Spleen (tissue), 11 donors: Measurements from ENCODE around the gene CRYBG1. TPM values are rescaled to one million over a fixed set of nuclear protein-coding genes. Genes with fewer than 3 reads are reported as not detected.

ENCODE experiments used
- DNase-seq: peaks from one replicate; pipeline ENCODE4 v3.0.0-alpha.2; 2020
- H3K27ac ChIP-seq, 8 donors: fragments of 200-600 bp; sonication (generic) in 7 of 8; 1 replicate in 4 of 8; 2 replicates in 4 of 8; pipeline versions ENCODE4 v1.5.0 to v1.8.0; 2016 to 2021; ENCODE audit warnings: inconsistent platforms in 4 of 8, mild to moderate bottlenecking in 4 of 8, moderate library complexity in 1 of 8
- H3K27me3 ChIP-seq, 7 donors: fragments of 200-600 bp; sonication (generic) in 6 of 7; replicated peaks in 1 of 7; 1 replicate in 4 of 7; 2 replicates in 3 of 7; pipeline versions ENCODE4 v1.5.0 to v1.8.0; 2016 to 2021; ENCODE audit warnings: inconsistent platforms in 3 of 7, mild to moderate bottlenecking in 1 of 7
- H3K36me3 ChIP-seq, 6 donors: fragments of 200-600 bp; sonication (generic) in 5 of 6; 1 replicate in 4 of 6; 2 replicates in 2 of 6; pipeline versions ENCODE4 v1.5.0 to v1.8.0; 2016 to 2021; ENCODE audit warnings: inconsistent platforms in 2 of 6
- H3K4me1 ChIP-seq, 6 donors: fragments of 200-600 bp; sonication (generic) in 5 of 6; 1 replicate in 3 of 6; 2 replicates in 3 of 6; pipeline versions ENCODE4 v1.5.0 to v1.8.0; 2016 to 2021; ENCODE audit warnings: inconsistent platforms in 3 of 6
- H3K4me3 ChIP-seq, 8 donors: fragments of 200-600 bp; sonication (generic) in 7 of 8; 1 replicate in 4 of 8; 2 replicates in 4 of 8; pipeline versions ENCODE4 v1.5.0 to v1.8.0; 2016 to 2021; ENCODE audit warnings: inconsistent platforms in 4 of 8, mild to moderate bottlenecking in 4 of 8, moderate library complexity in 2 of 8
- H3K9me3 ChIP-seq, 8 donors: fragments of 200-600 bp; sonication (generic) in 7 of 8; 1 replicate in 4 of 8; 2 replicates in 4 of 8; pipeline versions ENCODE4 v1.5.0 to v1.8.0; 2016 to 2021; ENCODE audit warnings: inconsistent platforms in 4 of 8
- POLR2A ChIP-seq, 3 donors: fragments of 450-650 bp; IDR thresholded peaks; one replicate each; pipeline ENCODE4 v1.5.1; 2017; ENCODE audit warnings: antibody characterized with exemption in 3 of 3, mild to moderate bottlenecking in 1 of 3
- POLR2AphosphoS5 ChIP-seq, 3 donors: sonication (generic); formaldehyde crosslinking; IDR thresholded peaks; one replicate each; pipeline ENCODE4 v1.5.1; 2017; ENCODE audit warnings: antibody characterized with exemption in 3 of 3
- WGBS, 5 donors: extraction: QIAGEN DNeasy Blood & Tissue Kit in 3 of 5; methylation state at CpG; one replicate each; pipeline versions ENCODE4 v1.1.5 to v1.1.7; 2013 to 2018; 5-methylcytosine and 5-hydroxymethylcytosine counted together
- intact Hi-C: fragments of 100-400 bp; cut with DNase I; formaldehyde crosslinking; loops from one replicate; pipeline ENCODE4 v1.15.0; 2023; ENCODE audit warnings: low total_unique reads
- polyA plus RNA-seq, 3 donors: library from polyadenylated mRNA; stranded (reverse); fragments of 200-250 nt; gene quantifications; one replicate each; pipeline ENCODE4 v1.2.1, GENCODE V29; 2013
- total RNA-seq, 7 donors: library from RNA; depleted of rRNA in 3 of 7; stranded (reverse); fragments of >200 nt in 3 of 7; fragmentation: NEBNext Ultra II Directional in 4 of 7; extraction: Animal tissue kit (Norgen Biotek cat#: 25700) in 4 of 7; gene quantifications; one replicate each; pipeline versions ENCODE4 v1.1.0 to v1.2.1, GENCODE V29; 2016 to 2021
- TF ChIP-seq, protein P1 (sequence below), 11 experiments: fragments of 200-600 bp in 7 of 11; fragments of 450-650 bp in 4 of 11; sonication (generic) in 4 of 11; IDR thresholded peaks in 8 of 11; conservative IDR thresholded peaks in 3 of 11; 1 replicate in 7 of 11; 2 replicates in 4 of 11; pipeline versions ENCODE4 v1.4.0 to v1.8.0; 2016 to 2021; ENCODE audit warnings: antibody characterized with exemption in 11 of 11, inconsistent platforms in 4 of 11, mild to moderate bottlenecking in 1 of 11
- donor health status: healthy with polysubstance abuse.
- donor health status: DM: no; HTN: no; CAD: no; lungs with moderate emphysema.
- donor health status: DM: no; HTN: no; CAD: no.
- donor health status: Bipolar disorder and iron deficiency.
- donor health status: healthy.
- donor health status: DM: no; HTN: no; CAD: no.
- donor health status: DM: yes; HTN: yes; CAD: no.

Gene CRYBG1
- total and polyA plus RNA-seq, 10 donors = 5.6 to 39.1 (median 28.1) TPM

GRCh38 chr6:106446983-106447382, 86.5 kb downstream of the CRYBG1 start:
- Histone ChIP-seq H3K27me3 (peaks cover 0 to 15% (median 0%) of the 10 kb centered on the region in 7 donors), H3K4me3 (no peak overlapping the region), H3K36me3 (no peaks in the 10 kb centered on the region), H3K9me3 (no peaks in the 10 kb centered on the region), H3K27ac (no peak overlapping the region), H3K4me1 (peaks cover 4 to 60% (median 21%) of the 10 kb centered on the region in 6 donors)
- TF ChIP-seq, protein P1, sequence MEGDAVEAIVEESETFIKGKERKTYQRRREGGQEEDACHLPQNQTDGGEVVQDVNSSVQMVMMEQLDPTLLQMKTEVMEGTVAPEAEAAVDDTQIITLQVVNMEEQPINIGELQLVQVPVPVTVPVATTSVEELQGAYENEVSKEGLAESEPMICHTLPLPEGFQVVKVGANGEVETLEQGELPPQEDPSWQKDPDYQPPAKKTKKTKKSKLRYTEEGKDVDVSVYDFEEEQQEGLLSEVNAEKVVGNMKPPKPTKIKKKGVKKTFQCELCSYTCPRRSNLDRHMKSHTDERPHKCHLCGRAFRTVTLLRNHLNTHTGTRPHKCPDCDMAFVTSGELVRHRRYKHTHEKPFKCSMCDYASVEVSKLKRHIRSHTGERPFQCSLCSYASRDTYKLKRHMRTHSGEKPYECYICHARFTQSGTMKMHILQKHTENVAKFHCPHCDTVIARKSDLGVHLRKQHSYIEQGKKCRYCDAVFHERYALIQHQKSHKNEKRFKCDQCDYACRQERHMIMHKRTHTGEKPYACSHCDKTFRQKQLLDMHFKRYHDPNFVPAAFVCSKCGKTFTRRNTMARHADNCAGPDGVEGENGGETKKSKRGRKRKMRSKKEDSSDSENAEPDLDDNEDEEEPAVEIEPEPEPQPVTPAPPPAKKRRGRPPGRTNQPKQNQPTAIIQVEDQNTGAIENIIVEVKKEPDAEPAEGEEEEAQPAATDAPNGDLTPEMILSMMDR (IDR thresholded peaks at IDR 0.05 in 8 of 11, conservative IDR thresholded peaks at IDR 0.05 in 3 of 11) = no peak
- TF ChIP-seq POLR2A (IDR thresholded peaks at IDR 0.05) = no peak
- TF ChIP-seq POLR2AphosphoS5 (IDR thresholded peaks at IDR 0.05) = no peak
- no peak for DNase-seq
- WGBS, 5 donors = 76 to 86% (median 83%) methylated on average over 2 of the region's 2 CpGs
- intact Hi-C loops = loop anchor here (5.0 to 10.0 kb wide), 2 partner anchors 58 to 530 kb away; no protein-coding TSS in a partner anchor

GRCh38 chr6:106448000-106448426, 87.5 kb downstream of the CRYBG1 start:
- intact Hi-C loops = loop anchor here (5.0 to 10.0 kb wide), 2 partner anchors 57 to 529 kb away; no protein-coding TSS in a partner anchor
- no peaks in the 10 kb centered on the region for H3K9me3 ChIP-seq
- H3K4me1 ChIP-seq = peaks cover 4 to 60% (median 21%) of the 10 kb centered on the region in 6 donors
- no peaks in the 10 kb centered on the region for H3K36me3 ChIP-seq
- H3K27me3 ChIP-seq = peaks cover 0 to 9% (median 0%) of the 10 kb centered on the region in 7 donors
- 10 to 23% (median 13%) methylated on average over 6 of the region's 6 CpGs for WGBS, 5 donors
- DNase-seq = peak; percentile 89
- H3K27ac ChIP-seq = peak overlapping the region; percentile 4 to 85 (median 70)
- TF ChIP-seq POLR2A (IDR thresholded peaks at IDR 0.05) (no peak), POLR2AphosphoS5 (IDR thresholded peaks at IDR 0.05) (peak in 2 of 3 donors; percentile 43 to 56)
- H3K4me3 ChIP-seq = peak overlapping the region in 1 of 8 donors; percentile 44

DNA sequence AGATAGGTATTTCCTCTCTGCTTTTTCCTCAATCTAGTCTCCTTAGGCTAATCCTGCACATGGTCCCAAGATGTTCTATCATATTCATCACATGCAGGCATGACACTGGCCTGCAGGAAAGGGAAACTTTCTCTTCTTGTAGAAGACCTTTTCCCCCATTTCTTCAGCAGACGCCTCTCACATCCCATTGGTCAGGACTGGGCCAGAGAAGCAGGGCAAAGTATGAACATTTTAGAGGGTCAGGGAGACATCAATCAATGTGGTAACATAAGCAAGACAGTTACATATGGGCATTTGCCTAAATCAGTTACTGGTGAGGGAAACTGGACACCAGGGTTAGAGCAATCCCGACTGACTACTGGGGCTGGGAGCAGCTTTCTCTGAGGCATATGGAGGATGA, 90.1 kb downstream of the CRYBG1 start:
- H3K9me3 ChIP-seq = no peaks in the 10 kb centered on the region
- no peaks in the 10 kb centered on the region for H3K36me3 ChIP-seq
- no peaks in the 10 kb centered on the region for H3K27me3 ChIP-seq
- intact Hi-C loops = no loop called here
- H3K27ac ChIP-seq = peak overlapping the region in 6 of 8 donors; percentile 6 to 85 (median 70)
- no peak for DNase-seq
- 32 to 70% (median 52%) methylated on average over 2 of the region's 2 CpGs for WGBS, 5 donors
- H3K4me1 ChIP-seq = peaks cover 4 to 54% (median 21%) of the 10 kb centered on the region in 6 donors
- no peak overlapping the region for H3K4me3 ChIP-seq
- TF ChIP-seq, protein P1 (IDR thresholded peaks at IDR 0.05 in 8 of 11, conservative IDR thresholded peaks at IDR 0.05 in 3 of 11) = no peak
- TF ChIP-seq POLR2AphosphoS5 (IDR thresholded peaks at IDR 0.05) (no peak), POLR2A (IDR thresholded peaks at IDR 0.05) (no peak)

GRCh38 chr6:106451439-106451838, 90.9 kb downstream of the CRYBG1 start:
- no peak overlapping the region for H3K4me3 ChIP-seq
- whole genome bisulfite sequencing, 5 donors = 71 to 87% (median 77%) methylated on average over 7 of the region's 7 CpGs
- DNase-seq = no peak
- no peaks in the 10 kb centered on the region for H3K9me3 ChIP-seq
- H3K27ac ChIP-seq = peak overlapping the region in 2 of 8 donors; percentile 76 to 85
- peaks cover 4 to 51% (median 21%) of the 10 kb centered on the region in 6 donors for H3K4me1 ChIP-seq
- TF ChIP-seq POLR2A (IDR thresholded peaks at IDR 0.05) (no peak), POLR2AphosphoS5 (IDR thresholded peaks at IDR 0.05) (no peak)
- TF ChIP-seq, protein P1 (IDR thresholded peaks at IDR 0.05 in 8 of 11, conservative IDR thresholded peaks at IDR 0.05 in 3 of 11) = no peak
- H3K36me3 ChIP-seq = no peaks in the 10 kb centered on the region
- intact Hi-C loops = no loop called here
- no peaks in the 10 kb centered on the region for H3K27me3 ChIP-seq
